T-helper 22 cell (primary cell): ENCODE results near the gene PIAS1.
"Not testable (repeated sequence)": the region's sequence is repeated elsewhere in the genome, so short reads cannot be mapped to it uniquely, and the experiment has no call there.

Experiments
- DNase-seq: peaks from one replicate; pipeline ENCODE4 v3.0.0-alpha.2; 2020; ENCODE audit warnings: low read depth

The PIAS1 gene

GRCh38 chr15:68218847-68219798, 165.0 kb downstream of the PIAS1 start:
- no peak for DNase-seq

GRCh38 chr15:68220489-68220888, 166.4 kb downstream of the PIAS1 start:
- no peak for DNase-seq

GRCh38 chr15:68220967-68221366, 166.9 kb downstream of the PIAS1 start:
- DNase-seq: no peak

- not testable (repeated sequence) for DNase-seq
Measured at GRCh38 chr15:68221530-68222431, 167.7 kb downstream of the PIAS1 start.

GRCh38 chr15:68222432-68222743, 168.3 kb downstream of the PIAS1 start:
- DNase-seq: not testable (repeated sequence)

- no peak for DNase-seq
Measured at GRCh38 chr15:68223171-68223570, 169.1 kb downstream of the PIAS1 start.

- no peak for DNase-seq
Measured at GRCh38 chr15:68224108-68224507, 170.0 kb downstream of the PIAS1 start.

- no peak for DNase-seq
Measured at GRCh38 chr15:68224546-68225250, 170.6 kb downstream of the PIAS1 start.

GRCh38 chr15:68225442-68225841, 171.3 kb downstream of the PIAS1 start:
- not testable (repeated sequence) for DNase-seq

GRCh38 chr15:68227643-68228142, 173.6 kb downstream of the PIAS1 start:
- no peak for DNase-seq

GRCh38 chr15:68228143-68228970, 174.2 kb downstream of the PIAS1 start:
- DNase-seq: no peak

- no peak for DNase-seq
Measured at GRCh38 chr15:68228971-68229385, 174.9 kb downstream of the PIAS1 start.

- DNase-seq: peak; percentile 67
Measured at GRCh38 chr15:68229386-68230156, 175.5 kb downstream of the PIAS1 start, which contains the start of gene CLN6. TSS of gene CLN6 (minus strand) at chr15:68229728. CDS start at chr15:68229584, 144 bp downstream.

- no peak for DNase-seq
Measured at GRCh38 chr15:68230157-68231100, 176.3 kb downstream of the PIAS1 start.

- DNase-seq: no peak
Measured at GRCh38 chr15:68231102-68231818, 177.1 kb downstream of the PIAS1 start.

- DNase-seq: no peak
Measured at GRCh38 chr15:68232449-68232848, 178.3 kb downstream of the PIAS1 start.

- no peak for DNase-seq
Measured at GRCh38 chr15:68232937-68233336, 178.8 kb downstream of the PIAS1 start.

- no peak for DNase-seq
Measured at GRCh38 chr15:68234060-68234459, 179.9 kb downstream of the PIAS1 start.
